ENCODE results near the gene EIF3I.

DNA sequence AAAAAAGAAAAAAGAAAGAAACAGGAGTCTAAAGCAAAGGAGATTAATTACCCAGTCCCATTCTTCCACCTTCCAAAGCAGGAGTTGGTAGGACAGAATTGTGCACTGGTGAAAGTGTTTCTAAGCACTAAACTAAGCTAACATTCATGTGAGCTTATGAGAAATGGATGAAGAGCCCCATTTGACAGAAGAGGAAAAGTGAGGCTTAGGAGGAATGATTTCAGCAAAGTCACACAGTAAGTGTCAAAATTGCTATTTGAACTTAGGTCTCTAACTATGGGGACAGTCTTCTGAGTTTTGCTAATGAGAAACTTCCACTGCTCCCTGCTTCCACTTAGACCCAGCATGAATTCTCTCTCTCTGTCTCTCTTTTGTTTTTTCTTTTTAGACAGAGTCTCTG is 47.5 kb downstream of the EIF3I start:
- TF ChIP-seq, protein P1, sequence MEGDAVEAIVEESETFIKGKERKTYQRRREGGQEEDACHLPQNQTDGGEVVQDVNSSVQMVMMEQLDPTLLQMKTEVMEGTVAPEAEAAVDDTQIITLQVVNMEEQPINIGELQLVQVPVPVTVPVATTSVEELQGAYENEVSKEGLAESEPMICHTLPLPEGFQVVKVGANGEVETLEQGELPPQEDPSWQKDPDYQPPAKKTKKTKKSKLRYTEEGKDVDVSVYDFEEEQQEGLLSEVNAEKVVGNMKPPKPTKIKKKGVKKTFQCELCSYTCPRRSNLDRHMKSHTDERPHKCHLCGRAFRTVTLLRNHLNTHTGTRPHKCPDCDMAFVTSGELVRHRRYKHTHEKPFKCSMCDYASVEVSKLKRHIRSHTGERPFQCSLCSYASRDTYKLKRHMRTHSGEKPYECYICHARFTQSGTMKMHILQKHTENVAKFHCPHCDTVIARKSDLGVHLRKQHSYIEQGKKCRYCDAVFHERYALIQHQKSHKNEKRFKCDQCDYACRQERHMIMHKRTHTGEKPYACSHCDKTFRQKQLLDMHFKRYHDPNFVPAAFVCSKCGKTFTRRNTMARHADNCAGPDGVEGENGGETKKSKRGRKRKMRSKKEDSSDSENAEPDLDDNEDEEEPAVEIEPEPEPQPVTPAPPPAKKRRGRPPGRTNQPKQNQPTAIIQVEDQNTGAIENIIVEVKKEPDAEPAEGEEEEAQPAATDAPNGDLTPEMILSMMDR (conservative IDR thresholded peaks at IDR 0.05) = no peak
- no peak for TF ChIP-seq ZFX (IDR thresholded peaks at IDR 0.05)

Data from C4-2B (cell line).